Right cardiac atrium (tissue), 5 donors: Measurements from ENCODE around the gene COMMD7. TPM values are rescaled to one million over a fixed set of nuclear protein-coding genes. Genes with fewer than 3 reads are reported as not detected.
"Not testable (repeated sequence)": the region's sequence is repeated elsewhere in the genome, so short reads cannot be mapped to it uniquely, and the experiment has no call there.

Experiments
- ATAC-seq, 2 donors: fragments of 200-7000 bp; cut with Tn5 transposase; one replicate each; pipeline versions ENCODE4 v1.8.0 to v1.9.1; 2020; ENCODE audit warnings: moderate library complexity in 2 of 2, mild to moderate bottlenecking in 1 of 2
- DNase-seq, 3 donors: peaks; one replicate each; pipeline ENCODE4 v3.0.0-alpha.2; 2020
- H3K27ac ChIP-seq: one replicate; pipeline ENCODE4 v1.5.1; 2013; ENCODE audit warnings: mild to moderate bottlenecking, low read length, control low read depth, moderate library complexity
- H3K27me3 ChIP-seq: one replicate; pipeline ENCODE4 v1.6.1; 2013; ENCODE audit not compliant: control insufficient read depth, insufficient read depth
- H3K4me1 ChIP-seq: one replicate; pipeline ENCODE4 v1.6.1; 2013; ENCODE audit warnings: low read length; ENCODE audit not compliant: control insufficient read depth, insufficient read depth
- H3K4me3 ChIP-seq: one replicate; pipeline ENCODE4 v1.5.1; 2013; ENCODE audit warnings: low read length, control low read depth
- H3K9me3 ChIP-seq: one replicate; pipeline ENCODE4 v1.6.1; 2013; ENCODE audit warnings: low read length; ENCODE audit not compliant: control insufficient read depth
- WGBS: extraction: QIAGEN DNeasy Blood & Tissue Kit; methylation state at CpG from one replicate; pipeline ENCODE4 v1.1.7; 2013; 5-methylcytosine and 5-hydroxymethylcytosine counted together
- intact Hi-C, 4 donors: fragments of 100-400 bp; cut with DNase I; formaldehyde crosslinking; loops; one replicate each; pipeline versions ENCODE4 v1.11.0 to v1.14.0; 2022 to 2023
- polyA plus RNA-seq: library from polyadenylated mRNA; stranded (reverse); fragments of 200-250 nt; gene quantifications from one replicate; pipeline ENCODE4 v1.2.3, GENCODE V29; 2013
- total RNA-seq, 4 donors: library from RNA; stranded (reverse); fragmentation: NEBNext Ultra II Directional; extraction: Animal tissue kit (Norgen Biotek cat#: 25700); gene quantifications; one replicate each; pipeline ENCODE4 v1.2.1, GENCODE V29; 2021
- donor health status: healthy with polysubstance abuse.
- donor health status: DM: no; HTN: yes; CAD: no.
- donor health status: DM: no; HTN: no; CAD: no.
- donor health status: DM: no; HTN: yes; CAD: no; lungs with severe emphysema.
- donor health status: DM: yes; HTN: yes; CAD: no.

COMMD7 gene
- total and polyA plus RNA-seq, 5 donors, result 36.2 to 53.6 (median 42.8) TPM

DNA sequence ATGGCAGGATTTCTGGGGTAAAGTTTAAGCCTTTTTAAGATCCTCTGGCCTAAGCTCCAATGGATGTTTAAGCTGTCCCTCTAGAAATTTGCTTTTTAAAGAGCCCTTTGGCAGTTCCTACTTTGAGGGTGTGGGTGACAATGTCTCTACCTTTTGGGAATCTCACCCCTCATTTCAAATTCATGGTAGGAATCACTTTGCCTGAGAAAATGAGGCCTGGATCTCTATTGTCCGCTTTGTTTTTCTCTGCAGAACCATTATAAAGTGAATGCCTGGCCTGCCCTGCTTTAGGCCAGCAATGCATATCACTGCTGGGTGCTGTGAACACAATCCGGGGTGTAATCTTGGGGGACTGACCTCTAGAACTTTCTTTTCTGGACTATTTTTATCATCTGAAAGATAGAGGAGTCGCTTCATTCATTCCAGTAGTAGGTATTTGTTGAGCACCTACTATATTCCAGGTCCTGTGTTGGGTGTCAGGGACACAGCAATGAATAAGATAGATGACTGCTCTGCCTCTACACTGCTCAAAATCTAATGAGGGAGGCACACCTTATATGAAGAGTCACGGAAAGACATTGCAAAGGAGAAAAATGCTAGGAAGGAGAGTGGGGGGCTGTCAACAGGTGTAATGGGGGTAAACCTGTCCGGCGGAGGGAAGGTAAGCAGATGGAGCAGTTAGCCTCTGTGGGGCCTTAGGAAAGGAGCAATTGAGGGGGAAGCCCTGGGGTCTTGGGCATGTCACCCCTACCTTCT lies 8.6 kb upstream of the COMMD7 start:
- no peaks in the 10 kb centered on the region for H3K27me3 ChIP-seq
- no peak overlapping the region for H3K27ac ChIP-seq
- ATAC-seq (no peak), DNase-seq (no peak)
- no peaks in the 10 kb centered on the region for H3K9me3 ChIP-seq
- intact Hi-C loops, result no loop called here
- peaks cover 2% of the 10 kb centered on the region for H3K4me1 ChIP-seq
- H3K4me3 ChIP-seq, result no peak overlapping the region
- 85% methylated on average over 6 of the region's 6 CpGs for WGBS

DNA sequence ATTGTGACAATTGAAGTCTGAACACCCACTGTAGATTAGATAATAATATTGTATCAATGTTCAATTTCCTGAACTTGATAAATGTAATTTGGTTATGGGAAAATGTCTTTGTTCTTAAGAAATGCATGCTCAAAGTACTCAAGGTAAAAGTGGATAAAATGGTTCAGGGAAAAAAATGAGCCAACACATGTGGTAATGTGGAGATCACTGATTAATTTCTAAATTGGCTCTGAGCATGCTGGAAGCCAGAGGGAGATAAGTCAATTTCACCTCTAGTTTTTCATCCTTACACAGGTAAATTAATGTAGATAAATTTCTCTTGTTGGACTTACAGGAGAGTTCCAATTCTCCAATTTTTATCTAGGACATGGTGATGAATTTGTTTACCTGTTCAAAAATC lies 8.0 kb upstream of the COMMD7 start:
- intact Hi-C loops, result no loop called here
- Histone ChIP-seq H3K27me3 (no peaks in the 10 kb centered on the region), H3K9me3 (no peaks in the 10 kb centered on the region), H3K27ac (no peak overlapping the region), H3K4me1 (peaks cover 2% of the 10 kb centered on the region), H3K4me3 (no peak overlapping the region)
- no peak for DNase-seq
- ATAC-seq, result no peak

DNA sequence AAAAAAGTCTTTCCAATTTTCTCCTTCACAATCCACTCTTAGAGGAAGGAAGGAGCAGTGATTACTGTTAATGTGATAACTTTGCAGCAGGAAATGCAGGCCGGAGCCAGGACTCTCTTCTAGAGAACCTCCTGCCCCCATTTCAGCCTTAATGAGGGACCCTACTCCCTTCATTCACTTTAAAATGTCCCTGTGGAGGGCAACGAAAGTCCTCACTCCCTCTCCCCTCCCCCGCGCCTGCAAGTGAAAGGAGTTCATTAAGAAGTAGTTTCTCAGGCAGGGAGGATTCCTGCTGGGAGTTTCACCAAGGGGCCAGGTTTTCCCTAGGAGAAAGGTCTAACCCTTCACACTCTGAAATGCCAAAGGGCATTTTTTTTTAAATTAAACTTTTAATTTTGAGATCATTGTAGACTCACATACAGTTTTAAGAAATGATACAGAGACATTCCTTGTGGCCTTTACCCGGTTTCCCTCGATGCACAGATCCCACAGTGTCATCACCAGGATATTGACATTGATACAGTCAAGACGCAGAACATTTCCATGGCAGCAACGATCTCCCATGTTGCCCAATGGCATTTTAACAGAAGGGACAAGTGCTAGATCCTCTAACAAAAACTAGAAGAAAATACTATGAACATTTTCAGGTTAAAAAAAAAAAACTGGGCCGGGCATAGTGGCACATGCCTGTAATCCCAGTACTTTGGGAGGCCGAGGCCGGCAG lies 6.8 kb upstream of the COMMD7 start:
- Histone ChIP-seq H3K27me3 (no peaks in the 10 kb centered on the region), H3K27ac (no peak overlapping the region), H3K9me3 (no peaks in the 10 kb centered on the region), H3K4me1 (peaks cover 2% of the 10 kb centered on the region), H3K4me3 (no peak overlapping the region)
- intact Hi-C loops, result no loop called here
- WGBS, result 58% methylated on average over 11 of the region's 11 CpGs
- DNase-seq (no peak), ATAC-seq (no peak)

DNA sequence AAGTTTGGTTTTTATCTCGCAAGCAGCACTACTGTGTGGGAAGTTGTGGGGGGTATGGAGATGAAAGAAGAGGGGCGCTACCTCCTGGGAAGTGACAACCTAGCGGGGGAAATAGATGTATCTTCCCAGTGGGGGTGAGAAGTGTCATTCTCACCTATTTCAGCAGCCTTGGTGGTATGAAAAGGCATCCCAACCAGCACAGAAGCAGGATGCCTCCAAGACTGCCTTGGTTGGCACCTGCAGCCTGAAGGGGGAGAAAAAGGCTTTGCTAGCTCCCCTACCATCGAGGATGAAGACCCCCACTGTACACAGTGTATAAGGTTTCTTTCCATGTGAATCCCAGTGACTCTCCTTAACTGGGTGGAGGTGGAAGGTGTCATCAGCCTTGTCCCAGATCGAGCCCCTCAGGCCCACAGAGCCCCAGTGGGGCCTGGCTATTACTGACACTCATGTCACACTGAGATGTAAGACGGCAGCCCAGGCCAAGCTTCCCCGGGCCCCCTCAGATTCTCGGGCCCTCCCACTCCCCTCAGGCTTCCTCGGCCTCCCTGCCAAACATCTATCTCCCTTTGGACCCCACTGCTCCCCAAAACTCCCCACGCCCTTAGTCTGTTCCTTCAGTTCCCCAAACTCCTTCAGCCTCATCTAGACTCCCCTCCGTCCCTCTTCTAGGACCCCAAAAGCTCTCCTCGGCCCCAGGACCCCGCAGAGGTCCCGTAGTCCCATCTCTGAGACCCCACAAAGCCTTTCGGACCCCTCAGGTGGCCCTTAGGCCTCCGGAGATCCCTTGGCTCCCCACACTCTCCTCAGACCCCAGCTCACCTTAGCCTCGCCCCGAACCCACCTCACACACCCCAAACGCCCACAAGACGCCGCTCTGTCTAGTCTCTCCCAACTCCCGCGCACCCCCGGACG lies 688 bp downstream of the COMMD7 start:
- DNase-seq (peak in 2 of 3 donors; percentile 49 to 53), ATAC-seq (peak; percentile 6 to 46)
- Histone ChIP-seq H3K27ac (peak overlapping the region; percentile 44), H3K4me3 (peak overlapping the region; percentile 85), H3K27me3 (no peaks in the 10 kb centered on the region), H3K9me3 (no peaks in the 10 kb centered on the region), H3K4me1 (peaks cover 2% of the 10 kb centered on the region)
- WGBS, result 10% methylated on average over 25 of the region's 25 CpGs
- intact Hi-C loops, result no loop called here

DNA sequence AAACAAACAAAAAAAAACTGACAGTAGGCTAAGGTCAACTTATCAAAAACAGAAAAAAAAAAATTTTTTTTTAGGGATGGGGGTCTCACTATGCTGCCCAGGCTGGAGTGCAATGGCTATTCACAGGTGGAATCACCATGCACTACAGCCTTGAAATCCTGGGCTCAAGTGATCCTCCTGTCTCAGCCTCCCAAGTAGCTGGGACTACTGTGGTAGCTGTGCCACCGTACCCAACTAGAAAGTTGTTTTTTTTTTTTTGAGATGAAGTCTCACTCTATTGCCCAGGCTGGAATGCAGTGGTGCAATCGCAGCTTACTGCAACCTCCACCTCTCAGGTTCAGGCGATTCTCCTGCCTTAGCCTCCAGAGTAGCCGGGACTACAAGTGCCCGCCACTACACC lies 2.1 kb downstream of the COMMD7 start:
- no peak overlapping the region for H3K4me3 ChIP-seq
- intact Hi-C loops, result no loop called here
- peaks cover 2% of the 10 kb centered on the region for H3K4me1 ChIP-seq
- ATAC-seq, result no peak
- H3K27me3 ChIP-seq, result no peaks in the 10 kb centered on the region
- DNase-seq, result no peak
- no peak overlapping the region for H3K27ac ChIP-seq
- no peaks in the 10 kb centered on the region for H3K9me3 ChIP-seq
- 95% methylated on average over 5 of the region's 5 CpGs for WGBS

DNA sequence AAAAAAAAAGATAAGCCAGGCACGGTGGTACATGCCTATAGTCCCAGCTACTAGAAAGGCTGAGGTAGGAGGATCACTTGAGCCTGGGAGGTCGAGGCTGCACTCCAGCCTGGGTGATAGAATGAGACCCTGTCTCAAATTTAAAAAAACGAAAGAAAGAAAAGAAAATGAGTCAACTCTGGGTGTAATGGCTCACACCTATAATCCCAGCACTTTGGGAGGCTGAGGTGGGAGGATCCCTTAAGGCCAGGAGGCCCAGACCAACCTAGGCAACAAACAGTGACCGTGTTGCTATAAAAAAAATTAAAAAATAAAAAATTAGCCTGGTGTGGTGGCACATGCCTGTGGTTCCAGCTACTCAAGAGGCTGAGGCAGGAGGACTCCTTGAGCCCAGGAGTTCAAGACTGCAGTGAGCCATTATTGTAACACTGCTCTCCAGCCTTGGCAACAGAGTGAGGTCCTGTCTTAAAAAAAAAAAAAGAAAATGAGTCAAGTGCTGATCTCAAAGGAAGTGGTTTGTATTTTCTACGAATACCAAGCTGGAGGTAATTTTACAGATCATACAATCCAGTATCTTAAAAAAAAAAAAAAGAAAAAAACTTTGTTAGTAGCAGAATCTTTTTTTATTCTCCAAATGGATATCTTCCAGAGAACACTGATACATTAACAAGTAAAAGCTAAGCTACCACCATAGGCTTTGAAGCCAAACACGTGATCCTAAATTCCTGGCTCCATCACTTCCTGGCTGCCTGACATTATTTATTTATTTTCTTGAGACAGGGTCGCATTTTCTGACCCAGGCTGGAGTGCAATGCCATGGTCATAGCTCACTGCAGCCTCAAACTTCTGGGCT lies 5.7 kb downstream of the COMMD7 start:
- Histone ChIP-seq H3K9me3 (no peaks in the 10 kb centered on the region), H3K4me3 (no peak overlapping the region), H3K27ac (no peak overlapping the region), H3K27me3 (no peaks in the 10 kb centered on the region), H3K4me1 (peaks cover 2% of the 10 kb centered on the region)
- intact Hi-C loops, result no loop called here
- DNase-seq (no peak), ATAC-seq (no peak)
- 59% methylated on average over 7 of the region's 7 CpGs for WGBS

DNA sequence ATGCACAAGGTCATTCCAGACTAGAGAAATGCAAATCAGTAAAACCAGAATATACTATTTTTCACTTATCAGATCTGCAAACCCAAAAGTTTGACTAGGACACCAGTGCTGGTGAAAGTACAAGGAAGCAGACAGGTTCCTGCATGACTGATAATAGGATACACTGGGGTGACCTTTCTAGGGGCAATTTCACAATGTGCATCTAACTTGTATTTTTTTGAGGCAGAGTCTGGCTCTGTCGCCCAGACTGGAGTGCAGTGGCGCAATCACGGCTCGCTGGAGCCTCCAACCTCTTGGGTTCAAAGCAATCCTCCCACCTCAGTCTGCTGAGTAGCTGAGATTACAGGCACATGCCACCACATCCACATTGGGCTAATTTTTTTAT lies 11.4 kb downstream of the COMMD7 start:
- intact Hi-C loops, result no loop called here
- 81% methylated on average over 4 of the region's 4 CpGs for WGBS
- ATAC-seq, result no peak

DNA sequence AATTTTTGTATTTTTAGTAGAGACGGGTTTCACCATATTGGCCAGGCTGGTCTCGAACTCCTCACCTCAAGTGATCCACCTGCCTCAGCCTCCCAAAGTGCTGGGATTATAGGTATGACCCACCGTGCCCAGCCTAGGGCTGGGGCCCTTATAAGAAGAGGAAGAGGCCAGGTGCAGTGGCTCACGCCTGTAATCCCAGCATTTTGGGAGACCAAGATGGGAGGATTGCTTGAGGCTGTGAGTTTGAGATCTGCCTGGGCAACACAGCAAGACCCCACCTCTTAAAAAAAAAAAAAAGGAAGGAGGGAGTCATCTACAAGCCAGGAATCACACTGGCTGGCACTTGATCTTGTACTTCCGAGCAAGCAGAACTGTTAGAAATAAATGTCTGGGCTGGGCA lies 13.9 kb downstream of the COMMD7 start:
- H3K4me3 ChIP-seq, ATAC-seq, H3K27ac ChIP-seq, H3K9me3 ChIP-seq, H3K4me1 ChIP-seq, H3K27me3 ChIP-seq, DNase-seq, intact Hi-C loops: not testable (repeated sequence)
- WGBS, result 98% methylated on average over 5 of the region's 5 CpGs

More for the DNA sequence above, 11.4 kb downstream of the COMMD7 start:
- Histone ChIP-seq H3K27me3 (no peaks in the 10 kb centered on the region), H3K4me1 (no peaks in the 10 kb centered on the region), H3K9me3 (no peaks in the 10 kb centered on the region), H3K4me3 (no peak overlapping the region), H3K27ac (no peak overlapping the region)
- no peak for DNase-seq

DNA sequence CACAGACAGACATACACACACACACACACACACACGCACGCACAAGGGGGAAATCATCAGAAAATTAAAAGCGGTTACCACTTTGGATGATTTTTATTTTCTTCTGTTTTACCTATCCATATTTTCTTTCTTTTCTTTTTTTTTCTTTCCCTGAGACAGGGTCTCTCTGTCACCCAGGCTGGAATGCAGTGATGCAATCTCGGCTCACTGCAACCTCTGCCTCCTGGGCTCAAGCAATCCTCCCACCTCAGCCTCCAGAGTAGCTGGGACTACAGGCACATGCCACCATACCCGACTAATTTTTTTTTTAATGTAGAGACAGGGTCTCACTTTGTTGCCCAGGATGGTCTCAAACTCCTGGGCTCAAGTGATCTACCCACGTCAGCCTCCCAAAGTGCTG lies 14.8 kb downstream of the COMMD7 start:
- H3K9me3 ChIP-seq, H3K27me3 ChIP-seq, H3K4me1 ChIP-seq, H3K4me3 ChIP-seq, ATAC-seq, H3K27ac ChIP-seq, intact Hi-C loops, DNase-seq: not testable (repeated sequence)
- WGBS, result 93% methylated on average over 6 of the region's 6 CpGs

DNA sequence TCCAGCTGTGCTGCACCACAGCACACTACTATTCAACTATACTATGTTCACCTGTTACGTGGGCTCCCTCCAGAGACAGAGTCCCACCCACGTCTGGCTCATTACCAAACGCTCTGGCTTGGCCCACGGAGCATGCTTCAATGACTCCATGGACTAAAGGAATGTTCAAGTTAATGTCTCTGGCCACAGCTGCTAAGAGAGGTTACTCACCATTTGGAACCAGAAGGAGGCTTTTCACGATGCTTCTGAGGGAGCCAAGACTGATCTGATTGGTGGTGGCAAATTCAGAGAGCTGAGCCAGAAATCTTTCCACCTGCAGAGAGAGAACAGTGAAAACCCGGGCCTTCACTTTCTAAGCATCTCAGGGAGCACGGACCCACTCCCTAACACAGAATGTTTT lies 15.6 kb downstream of the COMMD7 start:
- H3K4me1 ChIP-seq, result no peaks in the 10 kb centered on the region
- H3K4me3 ChIP-seq, result no peak overlapping the region
- ATAC-seq (no peak), DNase-seq (no peak)
- H3K27me3 ChIP-seq, result no peaks in the 10 kb centered on the region
- no peaks in the 10 kb centered on the region for H3K9me3 ChIP-seq
- intact Hi-C loops, result no loop called here
- WGBS, result 63% methylated on average over 7 of the region's 7 CpGs
- H3K27ac ChIP-seq, result no peak overlapping the region
